Activated CD4-positive, alpha-beta memory T cell treated with anti-CD3 and anti-CD28 coated beads, Interleukin-2, amount 10 ng/mL, durations not matched to agents 7 days and 5 days (primary cell): Measurements from ENCODE around the gene PTGDS. TPM values are rescaled to one million over a fixed set of nuclear protein-coding genes. Genes with fewer than 3 reads are reported as not detected.

Experiments used
- CTCF ChIA-PET: fragments of 350-600 bp; sonication (Branson Sonifier 250); formaldehyde crosslinking; loops from one replicate; lab custom pipeline; 2021; ENCODE audit warnings: antibody characterized with exemption, inconsistent platforms; lab: Charles Lee
- POLR2A ChIA-PET: fragments of 350-600 bp; sonication (Branson Sonifier 250); formaldehyde crosslinking; loops from one replicate; lab custom pipeline; 2021; ENCODE audit warnings: antibody characterized with exemption; lab: Charles Lee
- DNase-seq: peaks from one replicate; pipeline ENCODE4 v3.0.0-alpha.2; 2020
- H3K27ac Mint-ChIP-seq: one replicate; pipeline ENCODE4 v1.8.0; 2021; ENCODE audit warnings: mild to moderate bottlenecking, mixed read lengths
- H3K27me3 Mint-ChIP-seq: one replicate; pipeline ENCODE4 v1.8.0; 2021; ENCODE audit warnings: mixed read lengths
- H3K36me3 Mint-ChIP-seq: one replicate; pipeline ENCODE4 v1.8.0; 2021; ENCODE audit warnings: low read depth, mixed read lengths
- H3K4me1 Mint-ChIP-seq: one replicate; pipeline ENCODE4 v1.8.0; 2021; ENCODE audit warnings: mixed read lengths
- H3K4me3 Mint-ChIP-seq: one replicate; pipeline ENCODE4 v1.8.0; 2021; ENCODE audit warnings: mild to moderate bottlenecking, mixed read lengths
- H3K9me3 Mint-ChIP-seq: one replicate; pipeline ENCODE4 v1.8.0; 2021; ENCODE audit warnings: mixed read lengths
- total RNA-seq, 2 experiments: library from RNA; stranded (reverse); gene quantifications; one replicate each; pipeline ENCODE4 v1.2.3, GENCODE V29; 2021

The PTGDS gene
- total RNA-seq, 2 experiments from 2014 or later: 44.2 to 45.4 TPM

DNA sequence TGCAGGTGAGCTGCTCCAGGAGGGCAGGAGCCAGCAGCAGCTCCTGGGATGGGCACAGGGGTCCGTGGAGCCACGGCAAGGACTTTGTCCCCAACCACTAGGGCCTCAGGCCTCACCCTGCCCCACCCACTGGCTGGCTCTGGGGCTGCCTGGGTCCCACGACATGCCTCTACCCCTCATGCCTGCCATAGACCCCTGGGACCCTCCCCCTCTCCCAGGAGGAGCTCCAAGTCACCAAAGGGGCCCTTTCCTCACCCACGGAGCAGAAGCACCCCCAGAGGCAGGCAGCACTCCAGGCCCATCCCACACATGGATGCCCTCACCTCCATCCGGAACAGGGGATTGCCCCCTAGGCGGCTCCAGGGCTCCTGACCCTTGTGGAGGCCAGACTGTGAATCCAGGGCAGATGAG lies 44.3 kb downstream of the PTGDS start:
- Mint-ChIP-seq H3K4me3 (no peak overlapping the region), H3K27me3 (no peaks in the 10 kb centered on the region), H3K27ac (no peak overlapping the region), H3K9me3 (no peaks in the 10 kb centered on the region), H3K4me1 (peaks cover 9% of the 10 kb centered on the region), H3K36me3 (peaks cover 7% of the 10 kb centered on the region)
- ChIA-PET POLR2A (interaction anchor here (1.2 to 1.6 kb wide), 2 partner anchors 25 to 28 kb away, joined by 3 to 8 read pairs; partner anchors contain the start of gene NPDC1), CTCF (no interaction called here)
- no peak for DNase-seq

- no peaks in the 10 kb centered on the region for H3K9me3 Mint-ChIP-seq
- peak overlapping the region; percentile 56 for H3K27ac Mint-ChIP-seq
- H3K4me3 Mint-ChIP-seq: no peak overlapping the region
- peaks cover 3% of the 10 kb centered on the region for H3K36me3 Mint-ChIP-seq
- DNase-seq: peak; percentile 86
- ChIA-PET CTCF (interaction anchor here (1.6 kb wide), 1 partner anchor 14 kb away, joined by 5 read pairs; no protein-coding TSS in a partner anchor), POLR2A (interaction anchor here (0.6 to 1.6 kb wide), 3 partner anchors 12 to 54 kb away, joined by 3 to 8 read pairs (median 4); no protein-coding TSS in a partner anchor)
- H3K4me1 Mint-ChIP-seq: peaks cover 12% of the 10 kb centered on the region
- no peaks in the 10 kb centered on the region for H3K27me3 Mint-ChIP-seq
These were observed 44.8 kb downstream of the PTGDS start for GRCh38 chr9:137021979-137022661.

DNA sequence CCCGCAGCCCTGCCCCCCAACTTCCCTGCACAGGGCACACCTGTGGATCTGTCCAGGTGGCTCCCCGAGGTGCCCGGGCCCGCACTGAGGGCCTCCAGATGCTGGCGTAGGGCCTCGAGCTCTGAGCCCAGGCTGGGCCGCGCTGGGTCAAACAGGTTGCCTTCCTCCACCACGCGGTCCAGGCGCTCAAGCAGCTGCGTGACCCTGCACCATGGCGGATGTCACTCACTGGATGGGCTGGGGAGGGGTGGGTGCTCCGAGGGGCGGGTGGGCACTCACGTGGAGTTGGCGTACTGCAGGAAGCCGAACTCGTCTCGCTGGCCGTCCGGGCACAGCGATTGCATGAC lies 45.3 kb downstream of the PTGDS start:
- ChIA-PET CTCF (interaction anchor here (1.6 kb wide), 1 partner anchor 13 kb away, joined by 5 read pairs; no protein-coding TSS in a partner anchor), POLR2A (interaction anchor here (0.6 to 1.0 kb wide), 2 partner anchors 12 to 54 kb away, joined by 3 to 4 read pairs; no protein-coding TSS in a partner anchor)
- Mint-ChIP-seq H3K4me3 (no peak overlapping the region), H3K27me3 (no peaks in the 10 kb centered on the region), H3K4me1 (peaks cover 15% of the 10 kb centered on the region), H3K9me3 (no peaks in the 10 kb centered on the region), H3K27ac (no peak overlapping the region), H3K36me3 (peaks cover 3% of the 10 kb centered on the region)
- DNase-seq: no peak

DNA sequence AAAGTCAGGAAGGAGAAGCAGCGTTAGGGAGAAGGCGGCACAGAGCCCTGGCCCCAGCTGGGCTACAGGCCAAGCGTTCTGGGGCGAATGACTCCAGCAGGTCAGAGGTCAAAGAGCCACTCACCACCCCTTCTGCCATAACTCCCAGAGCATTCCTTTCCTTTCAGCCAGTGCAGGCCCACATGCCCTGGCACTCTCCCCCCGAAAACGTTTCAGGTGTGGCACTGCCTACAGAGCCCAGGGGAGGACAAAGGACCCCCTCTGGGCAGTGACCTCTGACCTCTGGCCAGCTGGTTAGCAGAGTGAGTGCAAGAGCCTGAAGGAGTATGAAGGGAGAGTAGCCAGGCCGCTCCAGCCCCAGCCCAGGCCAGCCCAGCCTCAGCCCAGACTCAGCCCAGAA lies 45.9 kb downstream of the PTGDS start:
- CTCF ChIA-PET: interaction anchor here (1.6 kb wide), 1 partner anchor 13 kb away, joined by 5 read pairs; no protein-coding TSS in a partner anchor
- peaks cover 3% of the 10 kb centered on the region for H3K36me3 Mint-ChIP-seq
- peaks cover 15% of the 10 kb centered on the region for H3K4me1 Mint-ChIP-seq
- H3K9me3 Mint-ChIP-seq: no peaks in the 10 kb centered on the region
- no peaks in the 10 kb centered on the region for H3K27me3 Mint-ChIP-seq
- POLR2A ChIA-PET: no interaction called here
- no peak overlapping the region for H3K27ac Mint-ChIP-seq
- no peak overlapping the region for H3K4me3 Mint-ChIP-seq
- DNase-seq: no peak

DNA sequence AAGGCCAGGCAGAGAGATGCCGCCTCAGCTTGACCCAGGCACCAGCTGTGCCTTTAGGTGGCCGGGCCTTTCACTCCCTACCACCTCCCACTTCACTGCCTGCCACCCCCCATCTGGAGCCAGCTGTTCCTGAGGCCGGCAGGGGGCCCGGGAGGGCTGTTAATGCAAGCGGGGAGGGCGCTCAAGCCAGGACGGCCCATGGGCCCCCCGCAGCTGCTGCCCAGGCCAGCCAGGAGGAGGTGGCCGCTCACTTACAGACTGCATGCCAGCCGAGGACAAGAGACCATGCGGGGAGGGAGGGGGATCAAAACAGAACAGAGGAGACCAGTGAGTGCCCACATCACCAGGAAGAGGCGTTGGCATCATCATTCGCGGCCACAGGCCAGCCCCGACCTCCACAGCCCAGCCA lies 46.3 kb downstream of the PTGDS start:
- Mint-ChIP-seq H3K36me3 (peaks cover 3% of the 10 kb centered on the region), H3K4me3 (no peak overlapping the region), H3K4me1 (peaks cover 15% of the 10 kb centered on the region), H3K27me3 (no peaks in the 10 kb centered on the region), H3K27ac (no peak overlapping the region), H3K9me3 (no peaks in the 10 kb centered on the region)
- CTCF ChIA-PET: interaction anchor here (1.6 kb wide), 1 partner anchor 12 kb away, joined by 5 read pairs; no protein-coding TSS in a partner anchor
- no peak for DNase-seq
- POLR2A ChIA-PET: no interaction called here

- Mint-ChIP-seq H3K9me3 (no peaks in the 10 kb centered on the region), H3K27ac (no peak overlapping the region), H3K36me3 (peaks cover under 1% of the 10 kb centered on the region), H3K4me3 (no peak overlapping the region), H3K27me3 (no peaks in the 10 kb centered on the region), H3K4me1 (peaks cover 29% of the 10 kb centered on the region)
- ChIA-PET POLR2A (interaction anchor here (1.1 to 2.3 kb wide), 3 partner anchors 10 to 29 kb away, joined by 3 to 12 read pairs (median 7); partner anchors contain the start of gene CLIC3), CTCF (interaction anchor here (0.8 to 7.3 kb wide), 4 partner anchors 10 to 78 kb away, joined by 3 to 105 read pairs (median 12); partner anchors contain the start of gene SAPCD2)
- DNase-seq: no peak
These were observed 48.2 kb downstream of the PTGDS start for GRCh38 chr9:137025517-137025966.

GRCh38 chr9:137026384-137026783 lies 49.1 kb downstream of the PTGDS start:
- H3K4me3 Mint-ChIP-seq: peak overlapping the region; percentile 37
- H3K9me3 Mint-ChIP-seq: no peaks in the 10 kb centered on the region
- no peak for DNase-seq
- peaks cover 5% of the 10 kb centered on the region for H3K36me3 Mint-ChIP-seq
- CTCF ChIA-PET: interaction anchor here (0.8 to 7.3 kb wide), 4 partner anchors 9 to 214 kb away, joined by 3 to 105 read pairs (median 12); partner anchors contain the start of gene SAPCD2
- H3K4me1 Mint-ChIP-seq: peaks cover 35% of the 10 kb centered on the region
- no peaks in the 10 kb centered on the region for H3K27me3 Mint-ChIP-seq
- no peak overlapping the region for H3K27ac Mint-ChIP-seq
- POLR2A ChIA-PET: interaction anchor here (0.9 to 2.3 kb wide), 6 partner anchors 9 to 40 kb away, joined by 3 to 12 read pairs (median 4); partner anchors contain the start of gene CLIC3

DNA sequence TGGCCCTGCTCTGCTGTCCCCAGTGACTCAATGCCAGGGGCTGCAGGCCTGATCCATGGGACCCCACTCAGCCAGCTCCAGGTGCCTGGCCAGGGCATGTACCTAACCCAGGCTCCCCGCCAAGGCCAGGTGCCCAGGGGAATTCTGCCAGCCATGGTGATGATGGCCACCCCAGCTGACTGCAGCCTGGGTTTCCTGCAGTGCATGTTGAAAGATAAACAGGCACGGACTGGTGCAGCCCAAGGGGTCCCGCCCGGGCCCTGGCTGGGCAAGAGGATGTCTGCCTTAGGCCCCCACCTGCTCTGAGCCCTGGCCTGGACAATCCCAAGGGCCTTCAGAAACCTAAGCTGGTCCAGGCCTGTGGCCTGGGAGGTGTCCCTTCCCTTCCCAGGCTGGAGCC lies 49.5 kb downstream of the PTGDS start:
- no peak for DNase-seq
- Mint-ChIP-seq H3K27ac (no peak overlapping the region), H3K9me3 (no peaks in the 10 kb centered on the region), H3K4me1 (peaks cover 38% of the 10 kb centered on the region), H3K36me3 (peaks cover 5% of the 10 kb centered on the region), H3K4me3 (peak overlapping the region; percentile 77), H3K27me3 (no peaks in the 10 kb centered on the region)
- CTCF ChIA-PET: interaction anchor here (1.0 to 7.3 kb wide), 3 partner anchors 8 to 213 kb away, joined by 3 to 105 read pairs (median 21); partner anchors contain the start of gene SAPCD2
- POLR2A ChIA-PET: interaction anchor here (0.9 to 2.0 kb wide), 5 partner anchors 12 to 41 kb away, joined by 3 to 7 read pairs (median 3); partner anchors contain the start of gene CLIC3

- POLR2A ChIA-PET: interaction anchor here (0.9 to 2.0 kb wide), 6 partner anchors 10 to 43 kb away, joined by 3 to 7 read pairs (median 5); partner anchors contain the start of genes CLIC3 and SAPCD2
- CTCF ChIA-PET: interaction anchor here (1.0 to 7.3 kb wide), 8 partner anchors 17 to 213 kb away, joined by 3 to 105 read pairs (median 8); partner anchors contain the start of genes CLIC3, SAPCD2, TRAF2 and UAP1L1
- DNase-seq: no peak
- Mint-ChIP-seq H3K27me3 (no peaks in the 10 kb centered on the region), H3K36me3 (peaks cover 5% of the 10 kb centered on the region), H3K27ac (peak within 1 kb of the TSS; percentile 91), H3K9me3 (no peaks in the 10 kb centered on the region), H3K4me1 (peaks cover 43% of the 10 kb centered on the region), H3K4me3 (peak within 1 kb of the TSS; percentile 77)
These were observed 50.3 kb downstream of the PTGDS start, which contains the start of gene ABCA2 for GRCh38 chr9:137027369-137028262. Gene ABCA2 (minus strand): TSS chr9:137028237. CDS start chr9:137028140, 97 bp downstream.

GRCh38 chr9:137028263-137029057 lies 51.2 kb downstream of the PTGDS start:
- no peaks in the 10 kb centered on the region for H3K9me3 Mint-ChIP-seq
- peaks cover 5% of the 10 kb centered on the region for H3K36me3 Mint-ChIP-seq
- peaks cover 51% of the 10 kb centered on the region for H3K4me1 Mint-ChIP-seq
- H3K27ac Mint-ChIP-seq: peak overlapping the region; percentile 91
- no peaks in the 10 kb centered on the region for H3K27me3 Mint-ChIP-seq
- CTCF ChIA-PET: interaction anchor here (0.9 to 9.9 kb wide), 32 partner anchors 9 to 301 kb away, joined by 3 to 149 read pairs (median 8); partner anchors contain the start of genes AJM1, C8G, CLIC3 and FBXW5
- DNase-seq: peak; percentile 76
- peak overlapping the region; percentile 76 for H3K4me3 Mint-ChIP-seq
- POLR2A ChIA-PET: interaction anchor here (0.5 to 2.9 kb wide), 10 partner anchors 9 to 301 kb away, joined by 3 to 15 read pairs (median 4); partner anchors contain the start of genes MAN1B1, NPDC1, PAXX and SAPCD2
